ENCODE data around the gene DDX51.
A peak's percentile ranks its signal among the peaks of the same experiment; 100 is the strongest.
"Not testable (repeated sequence)": the region's sequence is repeated elsewhere in the genome, so short reads cannot be mapped to it uniquely, and the experiment has no call there.

Gene DDX51

GRCh38 chr12:132138941-132139871 lies 4.9 kb downstream of the DDX51 start:
- DNase-seq = peak; percentile 14

GRCh38 chr12:132137483-132138125 lies 6.5 kb downstream of the DDX51 start:
- DNase-seq = peak; percentile 16

GRCh38 chr12:132136226-132136625 lies 7.9 kb downstream of the DDX51 start:
- DNase-seq = peak; percentile 13

- DNase-seq = not testable (repeated sequence)
Observed at GRCh38 chr12:132134653-132135183, 9.4 kb downstream of the DDX51 start.

GRCh38 chr12:132133952-132134652 lies 10.0 kb downstream of the DDX51 start:
- DNase-seq = no peak

- DNase-seq = no peak
Observed at GRCh38 chr12:132132609-132133430, 11.3 kb downstream of the DDX51 start.

- DNase-seq = no peak
Observed at GRCh38 chr12:132131952-132132351, 12.2 kb downstream of the DDX51 start.

GRCh38 chr12:132131229-132131628 lies 12.9 kb downstream of the DDX51 start:
- DNase-seq = no peak

GRCh38 chr12:132130690-132131089 lies 13.4 kb downstream of the DDX51 start:
- DNase-seq = no peak

GRCh38 chr12:132129007-132129406 lies 15.1 kb downstream of the DDX51 start:
- DNase-seq = no peak

- DNase-seq = no peak
Observed at GRCh38 chr12:132127041-132127440, 17.1 kb downstream of the DDX51 start.

GRCh38 chr12:132125736-132126135 lies 18.4 kb downstream of the DDX51 start:
- DNase-seq = no peak

GRCh38 chr12:132124766-132125425 lies 19.2 kb downstream of the DDX51 start:
- no peak for DNase-seq

- no peak for DNase-seq
Observed at GRCh38 chr12:132123970-132124765, 20.0 kb downstream of the DDX51 start.

- no peak for DNase-seq
Observed at GRCh38 chr12:132121283-132121682, 22.8 kb downstream of the DDX51 start.

- DNase-seq = no peak
Observed at GRCh38 chr12:132118876-132119275, 25.2 kb downstream of the DDX51 start.

- DNase-seq = no peak
Observed at GRCh38 chr12:132117558-132117875, 26.6 kb downstream of the DDX51 start.

GRCh38 chr12:132116709-132117557 lies 27.2 kb downstream of the DDX51 start:
- DNase-seq = no peak

- no peak for DNase-seq
Observed at GRCh38 chr12:132115500-132115899, 28.6 kb downstream of the DDX51 start.

GRCh38 chr12:132114667-132115066 lies 29.5 kb downstream of the DDX51 start:
- no peak for DNase-seq

Data from activated T-cell treated with anti-CD3 and anti-CD28 coated beads, Interleukin-2, amount 50 U/mL, for 1 hour (primary cell).